HL-60/S4 treated with phorbol 12-myristate 13-acetate at 8.2 ng/mL for 4 days and 3 days (cell line): ENCODE measurements around the gene GRPEL2.

Experiments used
- in situ Hi-C: fragments of 300-500 bp; cut with MboI; formaldehyde crosslinking; loops from 2 replicates; pipeline ENCODE4 v1.15.0; 2022; ENCODE audit warnings: low sequenced_read_pairs

Gene GRPEL2, protein sequence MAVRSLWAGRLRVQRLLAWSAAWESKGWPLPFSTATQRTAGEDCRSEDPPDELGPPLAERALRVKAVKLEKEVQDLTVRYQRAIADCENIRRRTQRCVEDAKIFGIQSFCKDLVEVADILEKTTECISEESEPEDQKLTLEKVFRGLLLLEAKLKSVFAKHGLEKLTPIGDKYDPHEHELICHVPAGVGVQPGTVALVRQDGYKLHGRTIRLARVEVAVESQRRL

DNA sequence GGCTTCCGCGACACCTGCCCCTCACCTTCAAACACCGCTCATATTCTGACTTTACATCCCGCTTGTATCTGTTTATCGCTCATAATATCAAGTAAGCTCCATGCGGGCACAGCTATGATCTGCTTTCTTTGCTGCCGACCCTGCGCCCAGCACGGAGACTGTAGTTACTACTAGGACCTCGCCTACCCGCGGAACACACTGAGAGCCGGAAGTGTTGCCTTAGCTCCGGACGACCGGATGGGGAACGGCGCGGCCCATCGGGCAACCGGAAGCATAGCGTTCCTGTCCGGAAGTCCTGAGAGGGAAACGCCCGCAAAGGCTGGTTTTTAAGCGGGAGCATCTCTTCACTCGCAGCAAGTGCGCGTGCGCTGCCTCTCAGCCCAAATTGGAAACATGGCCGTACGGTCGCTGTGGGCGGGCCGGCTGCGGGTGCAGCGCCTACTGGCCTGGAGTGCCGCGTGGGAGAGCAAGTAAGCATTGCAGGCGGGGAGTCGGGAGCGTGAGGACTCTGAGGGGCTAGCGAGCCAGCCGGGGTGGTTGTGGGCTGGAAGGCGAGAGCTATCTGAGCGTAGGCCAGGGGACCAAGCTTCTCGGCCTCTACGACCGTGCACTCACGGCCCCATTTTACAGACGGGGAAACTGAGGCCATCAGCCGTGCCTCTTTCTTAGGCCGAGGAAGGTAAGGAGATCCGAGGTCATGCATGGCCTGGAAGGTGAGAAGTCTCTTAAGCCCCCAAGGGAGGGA, at the start of gene GRPEL2:
Gene GRPEL2, plus strand, starts transcription at position 353 of the 745 bp plus-strand sequence. Its CDS starts 41 bp downstream, at position 394.
- in situ Hi-C loops: no loop called here

DNA sequence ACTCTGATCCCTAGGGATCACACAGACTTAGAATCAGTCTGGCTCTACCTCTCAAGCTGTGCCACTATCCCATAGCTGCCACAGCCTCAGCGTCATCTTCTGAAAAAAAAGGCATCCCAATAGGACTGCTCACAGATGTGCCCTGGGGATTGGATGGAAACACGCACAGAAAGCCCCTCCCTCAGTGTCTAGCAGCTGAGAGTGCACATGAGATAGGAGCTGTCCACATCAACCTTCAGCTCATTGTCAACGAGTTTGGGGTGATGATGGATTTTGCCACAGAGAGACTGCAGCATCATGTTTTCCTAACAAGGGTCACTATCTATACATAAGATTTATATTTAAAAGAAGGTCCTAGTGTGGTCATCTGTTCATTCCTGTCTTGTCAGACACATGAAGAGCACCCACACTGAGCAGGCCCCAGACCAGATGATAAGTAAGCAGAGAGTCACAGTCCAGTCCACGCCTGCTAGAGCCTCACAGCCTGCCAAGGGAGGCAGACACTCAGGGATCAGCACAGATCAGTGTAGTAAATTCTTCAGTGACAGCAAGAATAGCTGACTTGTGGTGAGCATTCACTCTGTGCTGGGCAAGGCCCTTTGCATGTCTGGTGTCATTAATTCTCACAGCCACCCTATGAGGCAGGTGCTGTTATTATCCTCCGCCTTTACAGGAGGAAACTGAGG, 47.8 kb upstream of the GRPEL2 start:
- in situ Hi-C loops: no loop called here

DNA sequence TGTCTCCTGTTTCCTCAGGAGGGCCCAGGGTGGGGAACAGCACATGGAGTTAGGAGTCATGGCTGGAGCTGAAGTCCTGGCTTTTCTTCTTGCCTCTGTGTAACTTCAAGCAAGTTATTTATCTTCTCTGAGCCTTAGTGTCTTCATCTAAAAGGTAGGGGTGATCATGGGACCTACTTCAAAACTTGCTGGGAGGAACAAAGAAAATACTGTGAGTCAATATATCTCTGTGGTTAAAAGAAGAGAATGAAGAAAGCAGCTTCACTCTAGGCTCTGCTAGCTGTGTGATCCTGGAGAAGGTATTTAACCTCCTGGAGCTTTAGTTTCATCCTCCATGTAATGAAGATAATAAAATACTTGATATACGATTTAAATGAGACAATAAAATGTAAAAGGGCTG, 47.1 kb upstream of the GRPEL2 start:
- in situ Hi-C loops: no loop called here

DNA sequence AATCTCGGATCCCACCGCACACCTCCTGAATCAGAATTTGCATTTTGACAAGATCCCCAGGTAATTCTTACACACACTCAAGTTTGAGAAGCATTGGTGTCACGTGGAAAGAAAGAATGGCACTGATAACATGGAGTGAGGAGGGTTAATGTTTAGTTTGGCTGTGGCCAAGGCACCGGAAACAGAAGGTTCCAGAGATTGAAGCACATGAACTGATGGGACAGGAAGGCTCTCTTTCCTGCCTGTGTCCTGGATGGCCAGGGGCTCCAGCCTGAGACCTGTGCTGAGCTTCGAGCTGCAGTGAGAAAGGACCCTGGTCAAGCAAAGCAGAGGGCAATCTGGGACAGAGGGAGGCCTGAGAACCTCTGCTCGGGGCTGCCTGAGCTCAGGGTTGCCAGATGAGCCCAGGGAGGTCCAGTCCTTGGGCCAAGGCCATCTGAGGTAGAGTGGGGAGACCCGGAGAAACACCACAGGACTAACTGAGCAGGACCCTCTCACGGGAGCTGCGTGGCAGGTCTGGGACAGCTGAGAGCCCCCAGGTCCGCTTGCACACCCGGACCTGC, 46.4 kb upstream of the GRPEL2 start:
- in situ Hi-C loops: no loop called here

DNA sequence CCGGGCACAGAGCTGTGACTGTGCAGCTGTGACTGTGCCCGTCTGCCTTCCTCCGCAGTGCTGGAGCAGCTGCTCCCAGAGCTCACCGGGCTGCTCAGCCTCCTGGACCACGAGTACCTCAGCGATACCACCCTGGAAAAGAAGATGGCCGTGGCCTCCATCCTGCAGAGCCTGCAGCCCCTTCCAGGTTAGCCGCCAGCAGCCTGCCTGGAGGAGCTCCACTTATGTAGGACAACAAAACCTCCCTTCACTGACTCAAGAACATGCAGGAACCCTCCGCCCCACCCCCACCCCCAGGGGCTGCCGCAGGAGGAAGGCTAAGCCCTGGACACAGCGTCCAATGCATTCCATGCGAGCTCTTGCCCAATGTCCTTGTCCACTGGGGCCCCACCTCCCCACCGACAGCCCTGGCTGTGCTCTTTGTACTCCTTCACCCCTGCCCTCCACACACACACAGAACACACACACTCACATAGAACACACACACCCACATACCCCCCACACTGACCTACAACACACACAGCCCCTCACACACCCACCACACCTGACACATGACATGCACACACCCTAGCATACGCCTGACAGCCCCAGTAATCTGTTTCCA, 45.7 kb upstream of the GRPEL2 start:
- in situ Hi-C loops: no loop called here

DNA sequence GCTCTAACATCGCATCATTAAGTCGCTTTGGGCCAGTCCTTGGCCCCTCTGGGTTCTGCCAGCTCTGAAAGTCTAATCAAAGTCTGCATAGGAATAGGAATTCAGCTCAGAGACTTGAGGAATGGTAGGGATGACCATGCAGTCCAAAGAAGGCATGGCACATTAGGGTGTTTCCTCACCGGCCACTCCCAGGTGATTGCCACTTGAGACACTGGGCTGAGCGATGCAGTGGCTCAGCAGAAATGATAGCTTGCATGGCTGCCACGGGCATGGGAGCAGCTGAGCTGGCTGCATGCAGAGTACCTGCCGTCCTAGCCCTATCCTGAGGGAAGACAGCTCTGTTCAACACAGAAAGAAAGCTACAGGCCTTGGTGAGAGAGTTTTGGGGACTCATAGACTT, 44.9 kb upstream of the GRPEL2 start:
- in situ Hi-C loops: no loop called here

DNA sequence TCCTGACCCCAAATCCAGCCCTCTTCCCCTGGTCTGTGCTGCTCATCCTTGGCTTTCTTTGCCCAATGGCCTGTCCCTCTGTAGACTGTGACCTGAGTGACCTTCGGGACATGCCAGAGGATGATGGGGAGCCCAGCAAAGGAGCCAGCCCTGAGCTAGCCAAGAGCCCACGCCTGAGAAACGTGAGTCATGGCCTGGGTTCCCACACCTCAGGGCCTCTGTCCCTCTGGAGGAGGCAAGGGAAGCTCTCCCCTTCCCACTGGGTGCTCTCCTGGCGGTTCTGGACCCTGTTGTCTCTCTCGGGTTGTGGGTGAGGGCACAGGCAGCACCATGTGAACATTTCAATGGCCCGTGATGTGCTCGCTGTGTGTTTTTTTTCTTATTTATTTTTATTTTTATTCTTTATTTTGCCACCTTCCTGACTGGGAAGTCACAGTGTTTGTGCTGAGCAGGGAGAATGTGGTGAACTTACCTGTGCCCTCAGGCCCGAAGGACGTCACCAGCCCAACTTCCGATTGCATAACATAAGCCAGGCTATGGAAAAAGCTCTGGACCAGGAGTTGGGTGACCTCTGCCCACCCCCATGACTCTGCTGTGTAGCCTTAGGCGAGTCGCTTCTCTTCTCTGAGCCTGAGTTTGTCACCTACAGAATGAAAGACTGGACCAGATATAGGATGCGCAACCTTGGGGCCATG, 44.1 kb upstream of the GRPEL2 start:
- in situ Hi-C loops: no loop called here

DNA sequence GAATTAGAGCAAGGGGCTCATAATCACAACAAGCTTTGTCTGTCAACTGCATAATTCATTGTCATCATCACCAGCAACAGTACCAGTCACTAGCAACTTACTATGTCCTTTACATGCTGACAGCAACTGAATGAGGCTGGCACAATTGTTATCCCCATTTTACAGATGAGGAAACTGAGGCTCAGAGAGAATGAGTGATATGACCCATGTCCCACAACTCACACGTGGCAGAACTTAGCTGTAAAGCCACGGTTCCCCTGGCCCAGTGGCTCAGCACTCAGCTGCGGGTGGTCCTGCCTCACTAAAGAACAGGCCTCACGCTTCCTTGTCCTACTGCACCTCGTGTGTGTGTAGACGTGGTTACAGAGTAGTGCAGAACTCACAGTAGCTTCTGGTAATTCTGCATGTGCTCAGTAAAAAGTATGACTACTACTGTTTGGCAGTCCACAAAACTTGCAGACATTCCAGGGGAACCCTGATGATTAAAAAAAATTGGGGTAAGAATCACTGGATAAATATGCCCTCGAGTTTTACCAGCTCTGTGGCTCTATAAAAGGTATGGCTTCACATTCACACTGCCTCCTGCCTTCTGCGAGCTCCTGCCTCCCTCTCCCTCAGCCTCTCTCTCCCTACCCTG, 43.4 kb upstream of the GRPEL2 start:
- in situ Hi-C loops: no loop called here

DNA sequence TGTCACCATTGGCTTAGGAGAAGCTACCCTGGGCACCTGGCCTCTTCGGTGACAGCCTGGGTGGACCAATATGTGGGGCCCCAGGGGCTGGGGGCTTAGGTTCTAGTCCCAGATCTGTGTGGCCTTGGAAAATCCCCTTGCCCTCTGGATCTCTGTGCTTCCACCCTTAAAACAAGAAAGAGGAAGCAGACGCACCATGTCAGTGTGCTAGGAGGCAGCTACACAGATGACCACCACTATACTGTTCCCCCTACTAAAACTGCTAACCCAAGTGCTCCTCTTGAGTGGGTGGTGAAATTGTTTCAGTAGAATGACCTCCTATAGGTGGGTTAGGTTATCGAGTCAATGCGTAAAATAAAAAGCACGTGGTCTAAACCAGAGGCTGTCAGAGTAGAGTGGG, 42.7 kb upstream of the GRPEL2 start:
- in situ Hi-C loops: no loop called here

DNA sequence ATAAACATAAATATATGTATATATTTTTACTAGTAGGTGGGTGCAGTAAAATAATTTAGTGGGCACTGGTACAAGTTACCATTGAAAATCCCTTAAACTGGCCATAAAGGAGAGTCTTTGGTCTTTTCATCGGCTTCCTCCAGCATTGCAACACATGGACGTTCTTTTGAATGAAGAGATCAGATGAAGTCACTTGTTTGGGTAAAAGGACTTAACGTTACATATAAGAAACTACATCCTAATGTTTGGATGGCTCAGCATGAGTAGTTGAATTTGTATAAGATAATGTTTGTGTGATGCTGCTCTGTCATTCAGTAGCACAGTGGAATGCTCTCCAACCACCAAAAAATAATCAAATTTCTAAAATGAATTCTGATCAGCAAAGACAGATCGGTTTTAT, 42.1 kb upstream of the GRPEL2 start:
- in situ Hi-C loops: no loop called here

DNA sequence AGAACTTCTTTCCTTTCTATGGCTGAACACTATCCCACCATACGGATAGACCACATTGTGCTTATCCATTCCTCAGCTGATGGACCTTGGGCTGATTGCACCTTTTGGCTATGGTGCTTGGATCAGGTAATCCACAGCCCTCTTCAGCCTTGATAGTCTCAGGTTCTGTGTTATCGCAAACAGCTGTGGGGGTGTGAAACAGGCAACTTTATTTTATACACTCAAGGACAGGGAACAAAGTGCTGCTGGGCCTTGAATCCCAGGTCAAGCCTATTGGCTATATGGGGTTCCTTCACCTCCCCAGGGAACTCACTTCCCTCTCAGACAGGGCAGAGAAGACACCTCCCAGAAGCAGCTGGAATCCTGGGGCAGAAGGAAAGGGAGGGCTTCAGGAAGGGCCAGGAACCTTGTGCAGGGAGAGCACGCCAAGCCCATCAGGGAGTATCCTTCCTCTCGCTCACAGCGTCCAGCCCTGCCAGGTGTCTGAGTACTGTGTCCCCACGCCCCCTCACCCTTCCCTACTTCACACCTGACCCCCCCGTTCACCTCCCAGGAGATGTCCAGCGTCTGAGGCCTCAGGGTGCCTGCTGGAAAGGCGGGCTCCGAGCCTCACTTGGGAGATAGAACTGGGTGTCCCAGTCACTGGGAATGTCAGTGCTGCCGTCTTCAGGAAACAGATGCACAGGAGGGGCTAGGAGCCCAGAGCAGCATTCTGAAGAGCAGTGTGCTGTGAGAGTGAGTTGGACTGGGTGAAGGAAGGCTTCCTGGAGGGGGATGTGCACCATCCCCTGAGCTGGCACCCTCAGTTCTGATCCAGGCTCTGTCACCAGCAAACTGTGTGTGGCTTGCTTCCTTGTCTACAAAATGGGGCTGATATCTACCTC, 40.9 kb upstream of the GRPEL2 start:
- in situ Hi-C loops: no loop called here

DNA sequence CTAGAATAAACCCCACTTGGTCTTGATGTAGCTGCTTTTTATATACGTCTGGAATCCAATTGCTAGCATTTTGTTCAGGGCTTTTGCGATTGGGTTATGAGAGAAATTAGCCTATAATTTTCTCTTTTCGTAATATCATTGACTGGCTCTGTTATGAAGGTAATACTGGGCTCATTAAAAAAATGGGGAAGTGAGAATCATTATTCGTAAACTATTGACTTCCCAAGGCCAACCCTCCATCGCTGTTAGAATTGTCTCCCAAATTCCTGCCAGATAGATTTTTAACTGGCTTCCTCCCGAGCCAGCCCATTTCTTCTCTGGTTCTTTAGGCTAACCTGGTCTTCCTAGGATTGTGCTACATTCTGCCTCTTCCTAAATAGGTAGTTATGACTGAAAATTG, 35.9 kb upstream of the GRPEL2 start:
- in situ Hi-C loops: no loop called here

DNA sequence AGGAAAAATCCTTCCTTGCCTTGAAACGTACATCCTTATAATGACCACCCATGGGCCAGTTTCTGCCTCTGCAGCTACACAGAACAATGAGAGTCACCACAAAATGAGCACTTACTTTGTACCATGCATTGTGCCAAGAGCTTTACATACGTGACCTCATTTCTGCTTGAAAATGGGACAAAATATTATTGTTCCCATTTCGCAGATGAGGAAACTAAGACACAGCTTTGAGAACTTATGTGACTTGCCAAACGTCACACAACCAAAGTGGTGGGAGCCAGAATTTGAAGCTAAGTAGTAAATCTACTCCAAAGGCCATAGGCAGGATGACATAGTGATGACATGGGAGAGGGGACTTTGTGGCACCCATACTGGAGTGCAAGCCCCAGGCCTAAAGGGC, 34.8 kb upstream of the GRPEL2 start:
- in situ Hi-C loops: no loop called here

DNA sequence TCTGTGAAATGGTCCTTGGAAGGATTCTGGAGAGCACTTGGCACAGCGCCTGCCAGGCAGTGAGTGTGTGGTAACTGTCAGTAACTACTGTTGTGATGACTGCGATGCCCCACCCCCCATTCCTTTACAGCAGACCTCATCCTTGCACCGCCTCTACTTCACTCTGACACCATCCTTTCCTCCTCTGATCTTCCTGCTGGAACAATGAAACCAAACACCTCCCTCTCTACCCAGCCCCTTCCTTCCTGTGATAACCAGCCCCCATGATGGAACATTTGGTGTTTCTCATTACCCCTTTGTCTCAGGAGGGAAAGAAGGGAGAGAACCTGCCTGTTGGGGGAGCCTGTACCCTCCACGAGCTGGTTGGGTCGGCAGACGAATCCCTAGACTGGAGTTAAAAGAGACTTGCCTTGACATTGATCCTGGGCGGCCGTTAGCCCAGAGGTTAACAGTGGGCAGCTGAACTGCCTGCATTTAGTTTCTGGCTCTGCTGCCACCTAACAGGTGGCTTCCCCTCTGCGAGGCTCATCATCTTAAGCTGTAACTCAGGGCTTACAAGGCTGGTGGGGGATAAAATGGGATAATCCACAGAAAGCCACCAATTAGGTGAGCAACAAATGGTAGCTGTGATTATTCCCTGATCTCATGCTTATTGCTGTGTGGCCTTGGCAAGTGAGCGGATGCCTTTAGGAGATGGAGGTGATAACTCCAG, 34.2 kb upstream of the GRPEL2 start:
- in situ Hi-C loops: no loop called here

DNA sequence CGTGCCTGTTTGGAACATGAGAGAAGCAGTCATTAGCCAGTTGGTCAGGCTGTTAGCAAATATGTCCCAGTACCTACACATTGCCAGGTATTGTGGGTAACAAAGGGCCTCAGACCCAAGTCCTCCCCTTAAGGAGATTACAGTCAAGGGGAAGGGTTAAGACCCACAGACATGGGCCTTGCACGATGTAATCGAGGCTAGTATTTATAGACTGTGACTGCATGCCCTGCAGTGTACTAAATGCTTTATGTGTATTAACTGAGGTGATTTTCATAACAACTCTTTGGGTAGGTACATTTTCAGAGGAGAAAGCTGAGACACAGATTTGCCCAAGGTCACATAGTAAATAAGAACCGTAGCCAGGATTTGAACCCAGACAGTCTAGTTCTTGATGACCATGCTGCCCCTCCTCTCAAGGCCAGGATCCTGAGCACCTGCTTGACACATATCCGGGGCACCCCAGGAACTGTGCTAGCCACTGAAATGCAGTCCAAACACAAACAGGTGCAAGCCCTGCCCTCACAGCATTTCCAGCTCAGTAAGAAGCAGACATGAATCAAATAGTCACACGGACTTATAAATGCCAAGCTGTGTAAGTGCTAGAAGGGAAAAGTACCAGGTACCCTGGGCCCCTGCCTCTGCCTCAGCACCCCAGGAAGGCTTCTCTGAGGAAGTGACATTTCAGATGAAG, 32.0 kb upstream of the GRPEL2 start:
- in situ Hi-C loops: no loop called here

DNA sequence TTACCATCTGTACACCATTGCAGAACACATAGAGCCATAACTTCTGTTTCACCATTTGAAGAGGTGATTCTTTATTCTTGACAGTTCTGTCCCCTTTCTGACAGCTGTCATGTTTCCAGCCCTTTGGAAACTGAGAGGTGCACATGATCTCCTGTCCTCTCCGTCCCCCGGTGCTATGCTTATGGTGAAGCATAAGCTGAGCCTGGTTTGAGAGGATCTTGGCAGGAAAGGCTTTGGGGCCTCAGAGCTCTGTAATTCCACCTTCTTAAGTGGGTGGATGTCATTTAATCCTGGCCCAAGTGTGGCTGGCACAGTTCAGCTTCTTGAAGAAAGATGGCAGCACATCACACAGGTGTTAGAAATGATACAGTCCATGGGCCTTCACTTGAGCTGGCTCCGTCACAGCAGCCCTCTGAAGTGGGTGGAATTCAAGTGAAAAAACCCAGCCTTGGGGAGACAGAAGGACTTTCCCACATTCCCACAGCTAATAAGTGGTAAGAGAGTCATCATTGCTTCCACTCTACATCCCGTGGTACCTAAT, 30.7 kb upstream of the GRPEL2 start:
- in situ Hi-C loops: no loop called here

DNA sequence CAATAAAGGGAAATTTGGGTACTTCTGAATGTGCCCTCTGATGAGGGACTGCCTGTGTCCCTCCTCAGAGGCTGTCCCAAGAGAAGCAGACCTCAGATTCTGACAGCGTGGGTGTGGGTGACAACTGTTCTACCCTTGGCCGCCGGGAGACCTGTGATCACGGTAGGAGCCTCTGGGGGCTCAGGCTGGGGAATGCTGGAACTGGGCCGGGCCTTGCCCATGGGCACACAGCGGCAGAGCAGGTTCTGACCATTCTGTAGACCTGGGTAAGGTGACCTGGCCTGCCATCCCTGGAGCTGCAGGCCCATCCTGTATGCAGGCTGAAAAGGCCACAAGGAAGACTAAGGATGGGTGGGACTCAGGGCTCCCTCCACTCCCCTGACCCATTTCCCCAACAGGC, 29.5 kb upstream of the GRPEL2 start:
- in situ Hi-C loops: no loop called here
